Measurements from ENCODE around the gene PLXNA2.

GRCh38 chr1:208289716-208290115 lies 45.5 kb upstream of the PLXNA2 start:
- no peak for TF ChIP-seq CTCF (conservative IDR thresholded peaks at IDR 0.05; ENCODE audit: low read depth, low read length)
- no peak for TF ChIP-seq EZH2 (IDR thresholded peaks at IDR 0.05; ENCODE audit: borderline replicate concordance, low read depth, low read length, poor library complexity, severe bottlenecking)
